GM21737 (cell line): ENCODE measurements around the gene PI4KA.

Experiments
- ATAC-seq: cut with Tn5 transposase; IDR thresholded peaks from one replicate; pipeline ENCODE4 v1.9.1; 2021; ENCODE audit warnings: mild to moderate bottlenecking, moderate library complexity; ENCODE audit not compliant: unreplicated experiment

PI4KA gene

DNA sequence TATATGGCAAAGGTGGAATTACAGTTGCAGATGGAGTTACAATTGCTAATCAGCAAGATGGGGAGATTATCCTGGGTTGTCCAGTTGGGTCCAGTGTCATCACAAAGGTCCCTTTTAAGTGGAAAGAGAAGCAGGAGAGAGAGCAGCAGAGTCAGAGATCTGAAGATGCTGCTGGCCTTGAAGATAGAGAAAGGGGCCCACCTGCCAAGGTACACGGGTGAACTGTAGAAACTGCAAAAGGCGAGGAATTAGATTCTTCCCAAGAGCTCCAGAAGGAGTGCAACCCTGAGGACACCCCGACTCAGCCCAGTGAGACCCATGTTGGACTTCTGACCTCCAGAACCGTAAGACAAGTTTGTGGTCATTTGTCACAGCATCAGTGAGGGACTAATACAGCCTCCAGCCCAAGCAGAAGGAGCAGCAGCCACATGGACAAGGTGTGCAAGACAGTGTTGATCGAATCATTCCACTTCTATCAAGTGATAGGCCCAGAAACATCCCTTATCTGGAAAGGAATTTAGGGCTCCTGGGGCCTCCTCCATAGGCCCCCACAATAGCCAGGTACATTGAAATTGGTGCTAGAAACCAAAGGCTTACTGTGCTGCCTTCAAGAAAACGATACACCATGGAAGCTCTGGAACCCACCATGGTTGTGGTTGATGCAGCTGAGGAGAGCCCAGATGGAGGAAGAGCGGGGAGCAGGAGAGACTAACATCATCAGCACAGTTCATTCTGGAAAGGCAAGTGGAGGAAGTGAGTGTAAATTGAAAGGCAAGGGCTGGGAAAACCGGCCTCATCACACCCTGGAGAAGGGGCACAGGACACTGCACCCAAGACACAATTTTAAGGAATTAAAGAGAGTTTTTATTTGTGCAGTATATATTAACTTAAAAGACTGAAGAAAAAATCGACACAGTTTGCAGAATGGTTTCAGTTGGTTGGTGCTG lies 23.5 kb upstream of the PI4KA start:
- no peak for ATAC-seq

DNA sequence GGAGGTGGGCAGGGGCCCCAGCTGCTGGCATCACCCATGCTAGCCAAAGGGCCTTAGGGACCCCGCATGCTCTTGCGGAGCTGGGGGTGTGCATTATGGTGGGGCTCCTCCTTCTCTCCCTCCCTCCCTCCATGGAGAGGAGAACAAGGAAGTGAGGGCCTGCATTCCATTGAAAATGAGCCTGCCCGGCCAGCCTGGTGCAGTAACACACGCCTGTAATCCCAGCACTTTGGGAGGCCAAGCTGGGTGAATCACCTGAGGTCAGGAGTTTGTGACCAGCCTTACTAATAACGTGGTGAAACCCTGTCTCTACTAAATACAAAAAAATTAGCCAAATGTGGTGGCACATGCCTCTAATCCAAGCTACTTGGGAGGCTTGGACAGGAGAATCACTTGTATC lies 22.6 kb upstream of the PI4KA start:
- ATAC-seq: no peak

DNA sequence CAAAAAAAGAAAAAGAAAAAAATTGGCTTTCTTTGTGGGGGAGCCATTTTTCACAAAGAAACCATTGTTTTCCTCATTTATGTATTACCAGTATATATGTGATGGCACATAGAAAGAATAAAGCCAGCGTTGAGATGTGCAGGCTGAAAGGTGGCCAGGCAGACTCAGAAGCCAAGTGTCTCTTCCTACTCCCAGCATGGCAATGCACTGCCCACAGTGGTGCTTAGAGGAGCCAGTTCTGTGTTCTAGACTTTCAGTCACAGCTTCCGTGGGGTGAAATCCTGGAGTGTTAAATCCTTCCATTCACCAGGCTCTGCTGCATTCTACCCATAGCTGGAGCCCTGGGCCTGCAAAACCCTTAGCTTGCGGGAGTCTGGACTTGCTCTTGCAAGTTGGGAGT lies 19.1 kb upstream of the PI4KA start:
- ATAC-seq: no peak

DNA sequence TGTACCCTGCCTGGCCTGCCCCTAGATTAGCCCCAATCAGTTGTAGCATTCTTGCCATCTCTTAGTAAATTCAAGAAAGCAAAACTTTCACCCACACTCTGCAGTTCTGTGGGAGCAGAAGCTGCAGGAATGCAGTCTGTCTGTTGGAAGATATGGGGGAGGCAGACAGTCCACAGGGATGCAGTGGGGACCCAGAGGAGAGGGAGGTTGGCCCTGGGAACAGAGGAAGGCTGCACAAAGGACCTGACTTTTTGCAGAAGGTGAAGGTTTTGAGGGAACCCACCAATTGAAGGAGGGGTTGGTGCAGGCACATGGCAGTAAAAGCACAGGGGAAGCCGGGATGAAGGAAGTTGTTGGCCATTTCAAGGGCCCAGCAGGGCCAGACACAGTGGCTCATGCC lies 16.7 kb upstream of the PI4KA start:
- ATAC-seq: no peak

DNA sequence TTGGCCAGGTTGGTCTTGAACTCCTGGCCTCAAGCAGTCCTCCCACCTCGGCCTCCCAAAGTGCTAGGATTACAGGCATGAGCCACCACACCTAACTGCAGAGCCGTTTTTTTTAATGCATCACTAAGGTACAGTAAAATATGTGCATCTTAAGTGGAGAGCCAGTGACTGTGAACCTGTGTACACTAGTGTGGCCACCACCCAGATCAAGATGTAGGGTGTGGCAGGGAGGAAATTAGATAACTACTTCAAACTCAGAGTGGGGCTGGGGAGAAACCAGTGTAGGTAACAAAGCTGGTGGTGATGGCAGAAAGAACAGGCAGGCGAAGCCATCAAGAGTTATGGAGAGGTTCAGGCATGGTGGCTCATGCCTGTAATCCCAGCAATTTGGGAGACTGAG lies 14.6 kb upstream of the PI4KA start:
- no peak for ATAC-seq

DNA sequence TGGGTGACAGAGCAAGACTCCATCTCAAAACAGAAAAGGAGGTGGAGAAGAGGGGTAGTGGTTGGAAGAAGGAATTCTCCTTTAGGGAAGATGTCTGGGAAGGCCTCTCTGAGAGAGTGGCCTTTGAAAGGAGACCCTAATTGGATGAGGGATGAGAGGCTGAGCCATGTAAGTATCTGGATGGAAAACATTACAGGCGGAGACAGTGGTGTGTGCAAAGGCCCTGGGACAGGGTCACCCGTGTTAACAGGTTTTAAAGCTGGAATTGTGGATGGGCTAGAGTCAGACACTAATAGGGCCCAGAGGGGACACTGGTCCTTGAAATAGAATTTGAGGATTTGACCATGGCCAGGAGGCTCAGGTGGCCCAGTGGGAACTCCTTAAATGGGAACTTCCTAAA lies 10.6 kb upstream of the PI4KA start:
- no peak for ATAC-seq

DNA sequence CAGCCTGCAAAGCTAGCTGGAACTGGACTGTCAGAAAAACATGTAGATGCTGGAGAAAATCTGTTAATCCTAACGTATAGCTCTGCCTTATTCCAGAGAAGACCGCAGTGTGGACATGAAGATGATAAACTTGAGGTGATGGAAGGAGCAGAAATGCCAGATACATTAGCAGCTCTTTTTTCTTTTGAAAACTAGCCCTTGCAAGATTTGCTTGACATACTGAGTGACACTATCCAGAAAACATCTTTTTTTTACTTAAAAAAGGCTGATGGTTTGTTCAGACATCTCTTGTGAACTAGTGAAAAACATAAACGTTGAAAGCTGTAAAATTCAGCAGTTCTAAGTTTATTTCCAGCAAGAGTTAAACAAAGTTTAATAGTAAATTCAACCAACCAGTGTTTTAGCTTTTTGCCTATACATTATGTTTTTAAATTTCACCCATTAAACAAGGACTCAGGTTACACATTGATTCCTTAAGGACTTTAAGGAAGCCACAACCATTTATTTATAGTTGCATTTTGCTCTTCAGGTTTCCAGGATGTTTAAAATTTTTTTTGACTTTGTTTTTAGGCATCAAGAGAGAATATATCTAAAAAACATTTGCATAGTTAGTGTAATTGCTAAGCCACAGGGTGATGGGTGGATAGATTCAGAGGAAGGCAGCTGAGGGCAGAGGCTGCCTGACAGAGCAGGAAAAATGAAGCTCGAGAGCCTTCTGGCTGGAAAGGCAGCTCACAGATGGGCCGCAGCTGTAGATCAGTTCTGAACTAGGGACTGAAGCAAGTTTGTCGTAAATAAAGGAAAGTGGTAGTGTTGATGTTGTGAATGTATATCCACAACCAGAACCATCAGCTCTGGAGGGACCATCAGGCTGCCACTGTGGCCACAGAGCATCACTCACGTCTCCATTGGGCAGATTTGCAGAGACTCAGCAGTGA lies 9.7 kb upstream of the PI4KA start:
- no peak for ATAC-seq

DNA sequence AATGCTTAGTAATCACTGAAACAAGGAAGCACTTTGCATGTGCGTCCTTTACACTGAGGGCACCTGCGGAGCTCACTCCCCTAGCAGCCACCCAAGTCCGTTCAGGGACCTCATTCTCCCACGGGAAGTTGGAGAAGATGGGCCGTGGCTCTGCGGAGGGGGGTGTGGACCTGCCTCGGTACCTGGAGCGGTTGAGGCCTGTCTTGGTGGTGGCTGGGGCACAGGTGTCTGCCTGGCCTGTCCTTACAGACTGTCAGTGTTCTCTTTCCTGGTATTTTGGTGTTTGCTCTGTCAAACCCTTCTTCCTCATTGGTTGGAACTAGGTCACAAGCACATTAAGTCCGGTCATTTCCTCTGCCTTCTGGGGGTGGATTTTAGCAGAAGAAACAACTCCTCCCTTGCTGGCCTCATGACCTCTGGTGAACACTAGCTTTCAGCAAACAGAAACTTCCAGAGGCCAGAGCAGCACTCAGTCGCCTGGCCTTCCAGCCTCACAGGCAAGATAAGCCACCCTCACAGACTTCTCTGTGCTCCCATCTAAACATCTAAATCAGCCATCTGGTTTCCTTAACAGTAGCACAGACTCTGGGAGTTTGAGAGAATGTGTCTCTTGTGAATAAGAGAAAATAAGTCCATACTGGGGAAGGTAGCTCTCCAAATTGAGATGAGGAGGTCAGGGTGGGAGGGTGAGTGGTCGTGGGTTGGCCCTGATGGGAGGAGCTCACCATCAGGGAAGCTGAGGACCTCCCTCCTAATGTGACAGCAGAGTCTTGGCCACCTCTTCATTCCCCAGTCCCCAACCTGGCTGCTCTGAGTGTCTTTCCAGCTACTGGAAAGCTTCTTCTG lies 8.8 kb upstream of the PI4KA start:
- ATAC-seq: no peak

DNA sequence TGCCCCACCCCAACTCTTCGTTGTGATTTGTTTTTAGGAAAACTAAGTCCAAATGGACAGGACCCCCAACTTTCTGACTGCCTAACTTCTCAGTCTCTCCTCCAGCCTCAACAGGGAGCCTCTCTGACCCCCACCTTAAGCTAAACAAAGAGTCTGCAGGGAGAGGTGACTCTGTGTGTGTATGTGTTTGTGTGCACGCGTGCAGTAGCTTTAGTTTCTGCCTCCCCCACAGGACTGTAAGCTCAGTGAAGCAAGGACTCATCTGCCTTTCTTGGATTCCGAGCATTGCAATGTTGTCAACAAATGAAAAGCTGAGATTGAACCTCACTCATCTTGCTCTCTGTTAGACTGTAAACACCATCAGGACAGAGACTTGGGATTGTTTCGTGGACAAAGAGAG lies 8.1 kb upstream of the PI4KA start:
- ATAC-seq: no peak

DNA sequence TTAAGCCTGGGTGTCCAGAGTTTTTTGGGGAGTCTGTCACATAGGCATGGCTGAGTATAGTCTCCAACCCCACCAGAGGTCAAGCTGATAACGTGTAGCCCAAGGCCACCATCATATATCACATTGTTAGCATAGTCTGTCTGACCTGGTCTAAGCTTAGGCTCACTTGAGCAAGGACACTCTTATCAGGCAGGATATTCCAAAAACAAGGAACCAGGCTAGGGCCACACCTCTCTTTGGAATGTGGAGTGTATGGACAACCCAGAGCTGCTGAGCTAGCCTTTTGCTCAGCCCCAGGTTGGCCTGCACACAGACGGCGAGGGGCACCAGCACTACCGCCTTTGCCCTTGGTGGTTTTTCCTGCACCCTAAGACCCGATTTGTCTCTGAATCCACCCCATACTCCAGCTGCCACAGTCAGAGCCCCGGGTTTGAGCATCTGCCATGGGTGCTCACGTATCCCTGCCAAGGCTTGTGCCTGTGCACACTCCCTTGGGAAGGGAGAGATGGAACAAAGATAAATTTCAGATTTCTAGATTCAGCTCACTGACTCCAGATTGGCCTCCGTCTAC lies 7.3 kb upstream of the PI4KA start:
- no peak for ATAC-seq

DNA sequence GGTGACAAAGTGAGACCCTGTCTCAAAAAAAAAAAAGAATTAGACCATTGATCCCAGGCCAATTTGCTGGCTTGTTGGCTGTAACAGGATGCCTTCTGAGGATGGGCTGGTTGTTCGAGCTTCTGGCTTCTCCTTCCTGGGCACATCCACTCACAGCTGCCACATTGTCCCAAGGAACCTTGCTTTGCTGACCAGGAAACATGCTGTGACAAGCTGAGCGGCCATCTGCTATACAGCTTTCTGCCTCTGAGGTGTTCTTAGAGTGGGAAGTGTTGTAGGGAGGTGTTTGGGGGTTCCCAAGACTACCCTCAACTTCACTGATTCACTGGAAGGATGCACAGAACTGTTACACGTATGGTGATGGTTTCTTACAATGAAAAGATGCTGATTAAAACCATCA lies 6.7 kb upstream of the PI4KA start:
- ATAC-seq: no peak

DNA sequence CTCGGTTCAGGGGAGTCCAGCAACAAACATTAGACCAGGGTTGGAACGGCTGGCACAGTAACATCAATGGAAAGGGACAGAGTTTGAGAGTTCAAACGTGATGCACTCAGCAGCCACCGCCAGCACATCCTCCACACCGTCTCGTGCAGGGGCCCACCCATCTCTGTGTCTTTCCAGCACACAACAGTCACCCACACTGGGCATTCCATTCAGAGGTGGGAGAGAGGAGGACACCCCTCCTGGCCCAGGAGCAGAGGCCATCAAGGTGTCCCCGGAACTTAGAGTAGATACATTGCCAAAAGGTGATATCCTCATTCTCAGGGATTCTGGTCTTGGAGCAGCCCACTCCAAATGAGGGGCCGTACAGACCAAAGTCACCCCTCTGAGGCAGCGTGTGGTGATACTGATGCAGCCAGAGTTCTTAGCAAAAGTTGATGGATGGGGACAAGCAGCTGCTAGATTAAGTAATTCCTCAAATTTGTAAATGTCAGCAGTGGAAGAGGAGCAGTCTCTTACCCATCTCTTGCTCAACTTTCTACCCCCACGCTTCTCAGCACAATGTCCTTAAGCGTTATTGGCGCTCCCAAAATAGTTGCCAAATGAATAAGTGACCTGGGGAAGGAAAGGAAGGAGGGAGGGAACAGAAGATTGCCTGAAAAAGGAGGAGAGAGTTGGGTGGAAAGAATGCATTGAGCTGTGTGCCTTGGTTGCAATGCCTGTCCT lies 5.7 kb upstream of the PI4KA start:
- no peak for ATAC-seq

DNA sequence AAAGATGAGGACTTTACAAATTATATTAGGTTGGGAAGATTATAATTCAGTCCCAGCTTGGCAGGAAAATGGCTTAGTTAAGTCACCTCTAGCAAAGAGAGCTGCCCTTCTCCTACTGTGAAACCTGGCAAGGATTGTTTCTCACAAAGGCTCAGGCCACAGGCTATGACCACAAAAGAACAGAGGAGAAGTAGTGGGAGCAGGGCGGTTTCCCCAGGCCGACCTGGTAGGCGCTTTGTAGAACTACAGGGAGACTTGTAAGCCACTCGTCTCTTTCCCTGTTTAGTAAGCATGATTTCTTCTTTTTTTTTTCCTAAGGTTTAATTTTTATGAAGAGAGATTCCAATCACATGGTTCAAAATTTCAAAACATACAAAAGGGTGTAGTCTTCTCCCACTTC lies 4.8 kb upstream of the PI4KA start:
- ATAC-seq: no peak

DNA sequence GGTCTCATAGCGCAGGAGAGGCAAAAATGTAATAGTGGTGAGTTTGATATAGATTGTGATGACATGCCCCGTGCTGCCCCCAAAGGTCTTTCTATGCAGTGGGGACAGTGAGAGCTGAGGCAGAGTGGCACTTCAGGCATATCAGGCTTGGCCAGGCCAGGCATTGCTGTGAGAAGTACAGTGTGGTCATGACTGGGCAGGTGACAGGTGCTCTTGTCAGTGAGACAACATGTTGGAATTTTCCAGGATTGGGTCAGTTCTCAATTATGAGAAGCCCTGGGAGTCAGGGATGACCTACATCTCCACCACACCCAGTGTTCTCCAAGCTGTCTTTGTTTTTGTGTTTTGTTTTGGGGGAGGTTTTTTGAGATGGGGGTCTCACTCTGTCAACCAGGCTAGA lies 3.9 kb upstream of the PI4KA start:
- ATAC-seq: no peak

DNA sequence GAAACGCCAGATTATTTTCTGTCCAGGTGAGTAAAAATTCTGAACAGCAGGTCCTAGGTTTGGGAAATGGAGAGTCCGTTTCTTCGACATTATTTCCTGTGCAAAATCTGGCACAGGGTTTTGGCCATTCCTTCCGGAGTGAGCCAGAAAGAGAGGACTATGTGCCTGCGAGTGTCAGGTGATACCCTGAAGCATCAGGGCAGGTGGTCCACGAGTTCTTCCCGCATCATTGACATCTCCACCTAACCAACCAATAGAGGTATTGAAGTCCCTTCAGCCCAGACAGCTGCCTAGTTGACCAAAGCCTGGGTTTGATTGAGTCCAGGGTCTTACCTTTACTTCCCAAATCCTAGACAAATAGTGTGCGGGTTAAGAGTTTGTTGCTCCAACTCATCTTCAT lies 1.0 kb upstream of the PI4KA start:
- no peak for ATAC-seq

DNA sequence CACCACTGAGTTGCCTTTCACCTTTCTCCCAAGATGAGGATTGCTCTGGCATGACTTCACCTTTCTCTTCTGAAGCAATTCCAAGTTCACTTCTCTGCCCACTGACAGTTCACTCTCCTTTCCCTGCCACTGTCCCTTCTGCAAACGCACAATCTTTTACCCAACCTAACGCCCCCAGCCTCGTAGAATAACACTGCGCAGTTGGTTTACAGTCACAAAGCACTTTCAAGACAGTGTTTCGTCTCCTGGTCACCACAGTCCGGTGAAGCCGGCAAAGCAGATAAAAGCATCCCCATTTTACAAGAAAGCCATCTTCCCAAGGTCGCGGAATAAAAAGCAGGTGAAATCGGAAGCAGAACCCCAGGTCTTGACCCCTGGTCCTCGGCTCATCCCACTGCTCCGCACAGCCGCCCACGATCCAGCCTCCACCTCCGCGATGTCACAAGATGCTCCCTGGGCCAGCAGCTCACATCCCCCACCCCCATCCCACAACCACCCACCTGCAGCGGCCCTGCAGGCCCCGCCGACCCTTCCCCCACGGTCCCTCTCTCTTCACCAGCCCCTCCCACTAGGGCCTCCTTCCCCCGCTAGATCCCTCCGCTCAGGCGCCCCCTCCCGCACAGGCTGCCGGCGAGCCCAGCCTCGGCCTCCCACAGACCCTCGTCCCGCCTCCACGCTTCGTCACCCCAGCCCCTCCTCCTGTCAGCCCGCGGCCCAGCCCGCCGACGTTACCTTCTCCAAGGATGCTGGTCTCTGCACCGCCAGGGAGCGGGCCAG lies 585 bp downstream of the PI4KA start:
- ATAC-seq: peak; percentile 45

DNA sequence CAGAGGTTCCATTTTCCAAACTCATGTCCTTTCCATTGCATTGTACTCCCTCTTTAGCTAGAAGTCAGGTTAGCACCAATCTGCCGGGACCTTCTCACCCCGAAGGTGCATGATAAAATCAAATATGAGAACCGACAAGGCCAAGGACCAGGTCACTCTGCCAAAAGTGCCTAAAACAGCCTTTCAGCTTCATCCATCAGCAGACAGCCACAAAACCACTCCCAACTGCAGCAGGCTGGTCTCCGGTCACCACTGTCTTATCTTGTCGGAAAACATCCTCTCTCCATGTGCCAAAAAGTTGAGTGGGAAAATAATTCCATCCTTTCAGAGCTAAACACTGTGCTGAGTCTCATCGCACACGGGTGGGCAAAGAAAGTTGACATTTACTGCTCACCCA lies 1.4 kb downstream of the PI4KA start:
- ATAC-seq: no peak

DNA sequence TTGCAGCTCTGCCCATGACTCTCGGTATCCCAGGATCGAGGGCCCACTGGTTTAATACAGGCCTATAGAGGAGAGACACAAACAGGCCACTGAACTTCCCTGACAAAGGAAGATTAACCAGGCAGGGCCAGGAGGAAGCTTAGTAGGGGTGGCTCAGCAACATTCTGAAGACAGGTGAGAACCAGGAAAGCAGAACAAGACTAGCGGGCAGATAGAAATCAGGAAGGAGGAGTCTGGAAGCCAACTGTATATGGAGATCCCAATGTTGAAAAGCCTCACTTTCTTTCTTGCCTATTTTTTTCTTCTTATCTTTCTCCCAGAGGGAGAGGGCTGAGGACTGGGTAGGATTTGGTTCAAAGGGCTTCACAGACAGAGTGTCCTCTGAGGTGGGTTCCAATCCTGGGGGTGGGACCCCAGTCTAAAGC lies 5.4 kb downstream of the PI4KA start:
- no peak for ATAC-seq

DNA sequence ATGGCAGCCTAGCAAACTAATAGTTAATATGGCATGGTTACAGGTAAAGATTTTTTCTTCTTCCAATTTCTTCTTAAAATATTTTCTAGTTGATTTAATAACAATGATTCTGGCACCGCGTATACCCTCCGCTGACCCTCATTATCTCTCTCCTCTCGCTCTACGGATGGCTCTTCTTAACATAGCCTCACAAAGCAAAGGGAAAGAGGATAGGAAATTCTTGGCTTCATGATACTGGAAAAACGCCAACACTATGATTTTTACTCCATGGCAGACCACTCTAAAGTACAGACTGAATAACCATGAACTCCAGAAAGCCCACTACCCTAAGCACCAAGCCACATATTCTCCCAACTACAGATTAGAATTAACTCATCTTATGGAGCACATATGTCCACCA lies 6.1 kb downstream of the PI4KA start:
- no peak for ATAC-seq
